Muscle layer of colon (tissue), 2 donors: Measurements from ENCODE around the gene ITM2C.

Source experiments
- H3K27ac ChIP-seq: one replicate; pipeline ENCODE4 v1.7.0; 2013; ENCODE audit warnings: low read depth, mild to moderate bottlenecking, low read length, moderate library complexity
- H3K27me3 ChIP-seq, 2 donors: one replicate each; pipeline ENCODE4 v1.7.0; 2013; ENCODE audit warnings: low read length in 2 of 2, mild to moderate bottlenecking in 2 of 2; ENCODE audit not compliant: insufficient read depth in 2 of 2, control insufficient read depth in 1 of 2
- H3K36me3 ChIP-seq: one replicate; pipeline ENCODE4 v1.7.0; 2013; ENCODE audit warnings: mild to moderate bottlenecking, low read length; ENCODE audit not compliant: insufficient read depth
- H3K4me1 ChIP-seq: one replicate; pipeline ENCODE4 v1.7.0; 2013; ENCODE audit warnings: mild to moderate bottlenecking, low read length; ENCODE audit not compliant: insufficient read depth
- H3K4me3 ChIP-seq, 2 donors: one replicate each; pipeline ENCODE4 v1.7.0; 2013; ENCODE audit warnings: low read length in 2 of 2, low read depth in 1 of 2, mild to moderate bottlenecking in 1 of 2, moderate library complexity in 1 of 2
- H3K9ac ChIP-seq: one replicate; pipeline ENCODE4 v1.7.0; 2013; ENCODE audit warnings: low read length
- H3K9me3 ChIP-seq: one replicate; pipeline ENCODE4 v1.7.0; 2013; ENCODE audit warnings: mild to moderate bottlenecking, low read length
- donor health status: abdominal sarcoma.
- donor health status: Adenocarcinoma of cecum.

Gene ITM2C

GRCh38 chr2:230875347-230876315 is 10.9 kb downstream of the ITM2C start:
- H3K27me3 ChIP-seq = no peaks in the 10 kb centered on the region
- H3K4me3 ChIP-seq = no peak overlapping the region
- H3K9me3 ChIP-seq = no peaks in the 10 kb centered on the region
- peaks cover 35% of the 10 kb centered on the region for H3K36me3 ChIP-seq
- no peak overlapping the region for H3K27ac ChIP-seq
- peaks cover 25% of the 10 kb centered on the region for H3K4me1 ChIP-seq
- H3K9ac ChIP-seq = no peak overlapping the region

GRCh38 chr2:230877116-230877758 is 12.5 kb downstream of the ITM2C start:
- Histone ChIP-seq H3K9me3 (no peaks in the 10 kb centered on the region), H3K9ac (no peak overlapping the region), H3K27ac (no peak overlapping the region), H3K4me1 (peaks cover 9% of the 10 kb centered on the region), H3K36me3 (peaks cover 35% of the 10 kb centered on the region), H3K27me3 (no peaks in the 10 kb centered on the region), H3K4me3 (no peak overlapping the region)

GRCh38 chr2:230877759-230878598 is 13.2 kb downstream of the ITM2C start:
- Histone ChIP-seq H3K9me3 (no peaks in the 10 kb centered on the region), H3K4me3 (no peak overlapping the region), H3K36me3 (peaks cover 35% of the 10 kb centered on the region), H3K9ac (no peak overlapping the region), H3K27ac (no peak overlapping the region), H3K4me1 (peaks cover 1% of the 10 kb centered on the region), H3K27me3 (no peaks in the 10 kb centered on the region)

- Histone ChIP-seq H3K9ac (no peak overlapping the region), H3K27ac (no peak overlapping the region), H3K27me3 (no peaks in the 10 kb centered on the region), H3K4me3 (no peak overlapping the region), H3K4me1 (no peaks in the 10 kb centered on the region), H3K36me3 (peaks cover 35% of the 10 kb centered on the region), H3K9me3 (no peaks in the 10 kb centered on the region)
These were observed 14.0 kb downstream of the ITM2C start for GRCh38 chr2:230878599-230879188.

GRCh38 chr2:230879271-230879882 is 14.6 kb downstream of the ITM2C start:
- H3K9ac ChIP-seq = no peak overlapping the region
- H3K27ac ChIP-seq = no peak overlapping the region
- H3K9me3 ChIP-seq = no peaks in the 10 kb centered on the region
- H3K4me1 ChIP-seq = no peaks in the 10 kb centered on the region
- H3K27me3 ChIP-seq = no peaks in the 10 kb centered on the region
- peaks cover 35% of the 10 kb centered on the region for H3K36me3 ChIP-seq
- H3K4me3 ChIP-seq = no peak overlapping the region

GRCh38 chr2:230879891-230880290 is 15.1 kb downstream of the ITM2C start:
- Histone ChIP-seq H3K4me1 (no peaks in the 10 kb centered on the region), H3K9me3 (no peaks in the 10 kb centered on the region), H3K9ac (no peak overlapping the region), H3K4me3 (no peak overlapping the region), H3K27ac (no peak overlapping the region), H3K36me3 (peaks cover 33% of the 10 kb centered on the region), H3K27me3 (no peaks in the 10 kb centered on the region)

- Histone ChIP-seq H3K9ac (no peak overlapping the region), H3K4me1 (no peaks in the 10 kb centered on the region), H3K27me3 (no peaks in the 10 kb centered on the region), H3K36me3 (peaks cover 19% of the 10 kb centered on the region), H3K27ac (no peak overlapping the region), H3K4me3 (no peak overlapping the region), H3K9me3 (no peaks in the 10 kb centered on the region)
These were observed 17.1 kb downstream of the ITM2C start for GRCh38 chr2:230881840-230882239.

- Histone ChIP-seq H3K27me3 (no peaks in the 10 kb centered on the region), H3K36me3 (no peaks in the 10 kb centered on the region), H3K27ac (no peak overlapping the region), H3K9ac (no peak overlapping the region), H3K4me3 (no peak overlapping the region), H3K9me3 (no peaks in the 10 kb centered on the region), H3K4me1 (no peaks in the 10 kb centered on the region)
These were observed 20.9 kb downstream of the ITM2C start for GRCh38 chr2:230885463-230886130.

- no peaks in the 10 kb centered on the region for H3K4me1 ChIP-seq
- no peak overlapping the region for H3K27ac ChIP-seq
- H3K36me3 ChIP-seq = no peaks in the 10 kb centered on the region
- no peak overlapping the region for H3K4me3 ChIP-seq
- no peak overlapping the region for H3K9ac ChIP-seq
- no peaks in the 10 kb centered on the region for H3K27me3 ChIP-seq
- no peaks in the 10 kb centered on the region for H3K9me3 ChIP-seq
These were observed 21.5 kb downstream of the ITM2C start for GRCh38 chr2:230886206-230886605.

- Histone ChIP-seq H3K9ac (no peak overlapping the region), H3K27ac (no peak overlapping the region)
These were observed 21.9 kb downstream of the ITM2C start for GRCh38 chr2:230886671-230887071.

More at GRCh38 chr2:230886671-230887071, 21.9 kb downstream of the ITM2C start:
- H3K36me3 ChIP-seq = no peaks in the 10 kb centered on the region
- no peaks in the 10 kb centered on the region for H3K4me1 ChIP-seq
- no peak overlapping the region for H3K4me3 ChIP-seq
- H3K9me3 ChIP-seq = no peaks in the 10 kb centered on the region
- H3K27me3 ChIP-seq = no peaks in the 10 kb centered on the region
